Astrocyte (in vitro differentiated cells and primary cell): ENCODE results near the gene TMTC3. TPM values are rescaled to one million over a fixed set of nuclear protein-coding genes. Genes with fewer than 3 reads are reported as not detected.

Experiments
- DNase-seq: peaks from one replicate; pipeline ENCODE4 v3.0.0-alpha.2; 2010; ENCODE audit warnings: low read depth
- FAIRE-seq: peaks from 2 replicates; lab custom pipeline; 2011; peaks lifted over from hg19 to GRCh38; lab: Jason Lieb, UNC
- H2AFZ ChIP-seq: 2 replicates; pipeline ENCODE4 v1.6.0; 2012; ENCODE audit warnings: low read depth, low read length, inconsistent platforms
- H3K27ac ChIP-seq: 2 replicates; pipeline ENCODE4 v1.5.1; 2011; ENCODE audit warnings: low read depth, low read length, inconsistent platforms
- H3K27me3 ChIP-seq: 2 replicates; pipeline ENCODE4 v1.6.0; 2011; ENCODE audit warnings: low read length, inconsistent platforms; ENCODE audit not compliant: insufficient read depth
- H3K36me3 ChIP-seq: 2 replicates; pipeline ENCODE4 v1.5.1; 2011; ENCODE audit warnings: low read length, inconsistent platforms; ENCODE audit not compliant: insufficient read depth
- H3K4me1 ChIP-seq: 2 replicates; pipeline ENCODE4 v1.5.1; 2011; ENCODE audit warnings: low read length, inconsistent platforms; ENCODE audit not compliant: insufficient read depth
- H3K4me2 ChIP-seq: 2 replicates; pipeline ENCODE4 v1.6.0; 2012; ENCODE audit warnings: low read length, inconsistent platforms
- H3K4me3 ChIP-seq: 2 replicates; pipeline ENCODE4 v1.5.1; 2011; ENCODE audit warnings: low read depth, mild to moderate bottlenecking, low read length, inconsistent platforms; ENCODE audit not compliant: insufficient read depth
- H3K79me2 ChIP-seq: 2 replicates; pipeline ENCODE4 v1.6.0; 2012; ENCODE audit warnings: mild to moderate bottlenecking, low read length, inconsistent platforms; ENCODE audit not compliant: insufficient read depth
- H3K9ac ChIP-seq: 2 replicates; pipeline ENCODE4 v1.6.0; 2012; ENCODE audit warnings: mild to moderate bottlenecking, low read length, inconsistent platforms
- H3K9me3 ChIP-seq: 2 replicates; pipeline ENCODE4 v1.5.1; 2012; ENCODE audit warnings: low read depth, mild to moderate bottlenecking, low read length, inconsistent platforms; ENCODE audit not compliant: insufficient read depth
- H4K20me1 ChIP-seq: 2 replicates; pipeline ENCODE4 v1.6.0; 2012; ENCODE audit warnings: low read length, inconsistent platforms; ENCODE audit not compliant: insufficient read depth
- H3K27ac Mint-ChIP-seq: one replicate; pipeline ENCODE4 v1.8.0; 2021; ENCODE audit warnings: mild to moderate bottlenecking, mixed read lengths; ENCODE audit not compliant: unreplicated experiment
- H3K27me3 Mint-ChIP-seq: one replicate; pipeline ENCODE4 v1.8.0; 2021; ENCODE audit warnings: low read depth, mixed read lengths; ENCODE audit not compliant: unreplicated experiment
- H3K36me3 Mint-ChIP-seq: one replicate; pipeline ENCODE4 v1.8.0; 2021; ENCODE audit warnings: low read depth, mixed read lengths; ENCODE audit not compliant: unreplicated experiment
- H3K4me1 Mint-ChIP-seq: one replicate; pipeline ENCODE4 v1.8.0; 2021; ENCODE audit warnings: low read depth, mixed read lengths; ENCODE audit not compliant: unreplicated experiment
- H3K4me3 Mint-ChIP-seq: one replicate; pipeline ENCODE4 v1.8.0; 2021; ENCODE audit warnings: mild to moderate bottlenecking, moderate library complexity, mixed read lengths; ENCODE audit not compliant: unreplicated experiment
- H3K9me3 Mint-ChIP-seq: one replicate; pipeline ENCODE4 v1.8.0; 2021; ENCODE audit warnings: mild to moderate bottlenecking, mixed read lengths; ENCODE audit not compliant: unreplicated experiment
- EZH2 ChIP-seq: IDR thresholded peaks from 2 replicates; pipeline ENCODE4 v1.6.1; 2012; ENCODE audit warnings: mild to moderate bottlenecking, low read length, inconsistent platforms; ENCODE audit not compliant: insufficient read depth
- total RNA-seq: library from RNA; stranded (reverse); gene quantifications from 2 replicates; pipeline ENCODE4 v1.2.1, GENCODE V29; 2021
- TF ChIP-seq, protein P1 (sequence below): IDR thresholded peaks from 2 replicates; pipeline ENCODE4 v1.5.1; 2011; ENCODE audit warnings: low read depth, mild to moderate bottlenecking, inconsistent platforms, low read length, moderate library complexity; ENCODE audit not compliant: insufficient read depth

The TMTC3 gene
- total RNA-seq, 1 donor from 2014 or later: 49.0 TPM

DNA sequence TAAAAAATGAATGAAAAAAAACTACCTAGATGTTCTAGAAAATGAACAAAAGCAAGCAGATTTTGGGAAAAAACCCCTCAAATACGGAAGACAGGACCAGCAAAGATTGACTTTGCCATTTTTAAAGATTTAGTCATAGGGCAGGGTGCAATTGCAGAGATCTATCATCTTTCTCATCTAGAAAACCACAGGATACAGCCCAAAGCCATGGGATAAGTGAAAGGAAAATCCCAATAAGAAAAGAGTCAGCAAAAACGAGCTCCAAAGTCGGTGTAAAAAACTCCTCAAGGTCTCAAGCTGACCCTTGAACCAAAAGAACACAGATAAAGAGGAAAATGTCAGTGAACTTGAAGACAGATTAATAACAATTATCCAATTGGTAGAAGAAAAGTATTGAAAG is 28.2 kb upstream of the TMTC3 start:
- no peaks in the 10 kb centered on the region for H3K9me3 ChIP-seq
- H3K4me1 ChIP-seq: peaks cover 5% of the 10 kb centered on the region
- H4K20me1 ChIP-seq: no peaks in the 10 kb centered on the region
- Mint-ChIP-seq H3K27me3 (no peaks in the 10 kb centered on the region), H3K4me1 (peaks cover 7% of the 10 kb centered on the region), H3K9me3 (no peaks in the 10 kb centered on the region), H3K4me3 (no peak overlapping the region), H3K27ac (peak overlapping the region; percentile 85), H3K36me3 (peaks cover 6% of the 10 kb centered on the region)
- DNase-seq (peak; percentile 48), FAIRE-seq (peak; percentile 23)
- no peaks in the 10 kb centered on the region for H3K27me3 ChIP-seq
- H3K9ac ChIP-seq: peak overlapping the region; percentile 13
- no peaks in the 10 kb centered on the region for H3K79me2 ChIP-seq
- peak overlapping the region; percentile 38 for H3K27ac ChIP-seq
- no peak for TF ChIP-seq EZH2
- TF ChIP-seq, protein P1, sequence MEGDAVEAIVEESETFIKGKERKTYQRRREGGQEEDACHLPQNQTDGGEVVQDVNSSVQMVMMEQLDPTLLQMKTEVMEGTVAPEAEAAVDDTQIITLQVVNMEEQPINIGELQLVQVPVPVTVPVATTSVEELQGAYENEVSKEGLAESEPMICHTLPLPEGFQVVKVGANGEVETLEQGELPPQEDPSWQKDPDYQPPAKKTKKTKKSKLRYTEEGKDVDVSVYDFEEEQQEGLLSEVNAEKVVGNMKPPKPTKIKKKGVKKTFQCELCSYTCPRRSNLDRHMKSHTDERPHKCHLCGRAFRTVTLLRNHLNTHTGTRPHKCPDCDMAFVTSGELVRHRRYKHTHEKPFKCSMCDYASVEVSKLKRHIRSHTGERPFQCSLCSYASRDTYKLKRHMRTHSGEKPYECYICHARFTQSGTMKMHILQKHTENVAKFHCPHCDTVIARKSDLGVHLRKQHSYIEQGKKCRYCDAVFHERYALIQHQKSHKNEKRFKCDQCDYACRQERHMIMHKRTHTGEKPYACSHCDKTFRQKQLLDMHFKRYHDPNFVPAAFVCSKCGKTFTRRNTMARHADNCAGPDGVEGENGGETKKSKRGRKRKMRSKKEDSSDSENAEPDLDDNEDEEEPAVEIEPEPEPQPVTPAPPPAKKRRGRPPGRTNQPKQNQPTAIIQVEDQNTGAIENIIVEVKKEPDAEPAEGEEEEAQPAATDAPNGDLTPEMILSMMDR: no peak
- H3K4me2 ChIP-seq: peak overlapping the region; percentile 65
- H3K36me3 ChIP-seq: peaks cover 24% of the 10 kb centered on the region
- H2AFZ ChIP-seq: no peak overlapping the region
- no peak overlapping the region for H3K4me3 ChIP-seq

- Histone ChIP-seq H3K9me3 (no peaks in the 10 kb centered on the region), H3K27me3 (no peaks in the 10 kb centered on the region), H3K36me3 (peaks cover 9% of the 10 kb centered on the region), H2AFZ (no peak overlapping the region), H3K27ac (no peak overlapping the region), H4K20me1 (no peaks in the 10 kb centered on the region), H3K79me2 (no peaks in the 10 kb centered on the region), H3K4me2 (no peak overlapping the region), H3K4me1 (no peaks in the 10 kb centered on the region), H3K4me3 (no peak overlapping the region), H3K9ac (no peak overlapping the region)
- DNase-seq (no peak), FAIRE-seq (no peak)
- Mint-ChIP-seq H3K4me1 (no peaks in the 10 kb centered on the region), H3K27ac (no peak overlapping the region), H3K36me3 (no peaks in the 10 kb centered on the region), H3K9me3 (no peaks in the 10 kb centered on the region), H3K27me3 (no peaks in the 10 kb centered on the region), H3K4me3 (no peak overlapping the region)
- TF ChIP-seq, protein P1: no peak
- no peak for TF ChIP-seq EZH2
Observed at GRCh38 chr12:88122666-88123065, 19.4 kb upstream of the TMTC3 start.

- no peak for DNase-seq
- no peak overlapping the region for H3K4me3 Mint-ChIP-seq
- no peaks in the 10 kb centered on the region for H3K36me3 Mint-ChIP-seq
- no peak overlapping the region for H3K4me3 ChIP-seq
- no peaks in the 10 kb centered on the region for H3K4me1 ChIP-seq
- no peaks in the 10 kb centered on the region for H3K27me3 ChIP-seq
- H2AFZ ChIP-seq: no peak overlapping the region
- FAIRE-seq: no peak
- no peaks in the 10 kb centered on the region for H3K9me3 ChIP-seq
- H3K4me2 ChIP-seq: no peak overlapping the region
- TF ChIP-seq EZH2: no peak
- TF ChIP-seq, protein P1: no peak
- no peaks in the 10 kb centered on the region for H3K27me3 Mint-ChIP-seq
- H3K27ac ChIP-seq: no peak overlapping the region
- peaks cover 8% of the 10 kb centered on the region for H3K36me3 ChIP-seq
- H3K27ac Mint-ChIP-seq: no peak overlapping the region
- no peaks in the 10 kb centered on the region for H4K20me1 ChIP-seq
- no peak overlapping the region for H3K9ac ChIP-seq
- H3K4me1 Mint-ChIP-seq: peaks cover under 1% of the 10 kb centered on the region
- H3K79me2 ChIP-seq: no peaks in the 10 kb centered on the region
- H3K9me3 Mint-ChIP-seq: no peaks in the 10 kb centered on the region
Observed at GRCh38 chr12:88127099-88127498, 15.0 kb upstream of the TMTC3 start.
